Anterior cingulate cortex (tissue), 58 donors: ENCODE data around the gene KCND3.

Experiments used
- DNase-seq, 58 donors: peaks; one replicate each; lab custom pipeline; 2025; lab: John Stamatoyannopoulos, UW

Gene KCND3

DNA sequence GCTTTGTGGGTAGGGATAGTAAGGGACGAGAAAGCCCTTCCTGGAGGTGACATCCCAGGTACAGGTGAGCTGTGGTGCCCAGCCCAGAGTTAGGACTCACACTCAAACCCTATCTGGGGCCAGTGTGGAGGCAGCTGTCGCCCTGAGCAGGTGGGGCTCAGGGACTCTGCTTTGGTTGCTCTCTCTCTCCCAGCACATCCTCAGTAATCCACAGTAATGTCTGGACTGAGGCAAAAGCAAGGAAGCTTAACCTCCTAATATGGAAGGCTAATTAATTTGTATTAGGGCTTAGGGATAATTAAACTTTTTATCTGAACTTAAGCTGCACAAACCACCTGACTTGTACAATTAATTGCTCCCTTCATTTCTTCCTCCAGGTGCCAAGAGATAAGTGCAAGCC lies 195.5 kb downstream of the KCND3 start:
- DNase-seq = no peak

DNA sequence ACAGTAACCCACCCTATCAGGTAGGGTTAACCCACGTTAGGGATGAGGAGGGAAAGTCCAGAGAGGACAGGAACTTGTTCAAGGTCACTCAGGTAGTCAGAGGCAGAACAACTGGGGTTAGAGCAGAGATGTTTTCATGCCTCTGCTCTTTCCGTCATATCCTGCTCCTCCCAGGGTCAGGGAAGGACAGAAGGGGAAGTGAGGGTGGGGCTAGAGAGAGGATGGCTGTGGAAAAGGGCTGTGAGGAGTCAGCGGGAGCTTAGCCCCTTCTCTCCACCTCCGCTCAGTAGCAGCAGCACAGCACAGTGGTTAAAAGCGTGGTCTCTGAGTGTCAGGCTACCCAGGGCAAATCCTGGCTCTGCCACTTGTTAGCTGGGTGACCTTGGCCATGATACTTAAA lies 197.2 kb downstream of the KCND3 start:
- no peak for DNase-seq

DNA sequence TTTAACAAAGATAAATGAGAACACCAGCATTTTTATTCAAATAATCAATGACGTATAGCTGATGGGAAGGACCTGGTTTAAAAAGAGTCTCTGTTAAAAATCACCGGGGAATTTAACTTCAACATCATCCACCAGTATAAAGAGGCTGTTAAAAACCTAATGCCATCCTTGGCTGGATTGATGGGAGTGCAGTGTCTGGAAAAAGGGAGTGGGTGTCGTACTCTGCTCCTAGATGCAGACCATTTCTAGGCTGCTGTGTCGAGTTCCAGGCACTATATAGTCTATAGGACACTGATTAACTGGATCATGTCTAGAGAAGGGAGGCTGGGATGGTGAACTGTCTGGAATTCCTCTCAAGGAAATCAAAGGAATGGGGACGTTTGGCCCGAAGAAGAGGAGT lies 197.7 kb downstream of the KCND3 start:
- no peak for DNase-seq

DNA sequence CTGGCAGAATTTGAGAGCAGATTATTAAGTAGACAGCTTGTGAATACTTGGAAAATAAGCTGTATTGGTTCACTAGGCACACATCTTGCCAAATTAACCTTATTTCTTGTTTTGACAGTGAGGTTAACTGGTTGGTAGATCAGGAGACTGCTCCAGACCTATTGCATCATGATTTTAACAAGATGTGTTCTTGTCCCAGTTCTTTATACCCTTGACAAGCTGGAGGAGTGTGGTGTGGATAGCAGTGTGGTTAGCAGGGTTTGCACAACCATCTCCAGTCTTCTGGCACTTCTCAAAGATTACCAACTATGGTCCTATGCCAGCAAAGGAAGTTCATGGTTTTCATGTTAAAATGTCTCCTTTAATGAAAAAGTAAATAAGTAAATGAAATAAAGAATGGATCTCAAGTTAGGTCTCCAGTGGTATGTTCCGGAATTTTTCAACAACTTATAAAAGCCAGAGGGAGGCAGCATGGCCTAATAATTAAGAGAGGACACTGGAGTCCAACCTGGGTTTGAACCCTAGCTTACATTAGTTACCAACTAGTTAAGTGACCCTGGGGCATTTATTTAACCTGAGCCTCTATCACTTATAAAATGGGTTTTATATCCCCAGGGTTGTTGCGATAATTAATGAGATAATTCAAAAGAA lies 199.7 kb downstream of the KCND3 start:
- DNase-seq = no peak

DNA sequence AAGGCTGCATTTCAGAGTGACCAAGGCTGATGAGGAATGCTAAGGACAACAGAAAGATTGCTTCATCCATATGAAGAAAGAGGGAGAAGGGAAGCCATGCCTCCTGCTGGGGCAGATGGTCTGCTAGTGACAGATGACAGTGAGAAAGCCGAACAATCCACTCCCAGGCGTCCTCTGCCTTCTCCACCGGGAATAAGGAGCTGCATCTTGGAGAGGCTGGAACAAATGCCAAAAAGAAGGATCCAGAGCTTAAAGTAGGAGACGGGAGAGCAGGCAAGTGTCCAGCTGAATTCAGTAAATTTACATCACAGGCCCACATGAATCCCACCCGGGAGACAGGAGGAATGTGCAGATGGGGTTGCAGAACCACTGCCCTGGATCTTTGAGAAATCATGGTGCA lies 200.3 kb downstream of the KCND3 start:
- DNase-seq = peak in 16 of 58 donors; percentile 2 to 36 (median 16)

DNA sequence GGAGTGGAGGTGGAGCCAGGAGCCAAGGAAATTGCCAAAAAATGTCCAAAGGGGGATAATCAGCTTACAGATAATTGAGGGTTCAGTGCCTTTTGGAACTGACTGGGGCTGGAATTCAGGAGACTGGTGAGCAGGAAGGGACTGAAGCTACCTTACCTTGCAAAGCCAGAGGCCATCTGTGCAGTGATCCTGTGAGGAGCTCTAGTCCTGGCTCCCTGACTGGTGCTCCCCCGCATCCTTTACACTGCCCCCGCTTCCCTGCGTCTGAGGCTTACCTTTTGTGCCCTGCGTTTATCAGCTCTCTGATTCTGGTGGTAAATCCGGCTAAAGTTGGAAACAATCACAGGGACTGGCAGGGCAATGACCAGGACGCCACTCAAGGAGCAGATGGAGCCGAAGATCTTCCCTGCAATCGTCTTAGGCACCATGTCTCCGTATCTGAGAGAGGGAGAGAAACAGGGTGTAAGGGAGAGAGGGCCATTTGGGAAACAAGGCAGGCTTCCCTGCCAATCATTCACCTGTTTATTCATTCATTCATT lies 202.7 kb downstream of the KCND3 start:
- DNase-seq = no peak

DNA sequence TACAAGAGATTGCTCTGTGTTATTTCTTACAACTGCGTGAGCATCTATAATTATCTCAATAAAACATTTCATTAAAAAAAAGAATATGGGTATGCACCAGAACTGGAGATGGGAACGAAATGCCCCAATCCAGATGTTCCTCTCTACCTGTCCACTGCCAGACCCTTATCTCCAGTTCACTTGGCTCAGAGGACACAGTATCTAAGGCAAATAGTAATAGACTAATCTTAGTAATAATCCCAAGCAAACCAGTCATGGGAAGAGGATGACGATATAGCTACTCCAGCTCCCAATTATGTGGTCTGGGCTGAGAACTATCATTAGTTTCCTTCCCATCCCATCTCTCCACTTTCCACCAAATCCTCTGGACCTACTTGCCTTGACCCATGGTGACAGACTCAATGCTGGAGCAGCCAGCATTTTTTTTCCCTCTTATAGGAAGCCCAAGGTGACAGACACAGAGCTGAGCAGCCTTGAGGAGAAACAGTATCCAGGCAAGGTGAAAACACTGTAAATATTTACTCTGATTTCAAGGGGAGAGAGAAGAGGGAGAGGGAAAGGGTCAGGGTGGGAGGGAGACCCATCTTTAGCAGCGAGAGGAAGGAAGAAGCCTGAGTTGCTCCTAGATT lies 205.1 kb downstream of the KCND3 start:
- no peak for DNase-seq

DNA sequence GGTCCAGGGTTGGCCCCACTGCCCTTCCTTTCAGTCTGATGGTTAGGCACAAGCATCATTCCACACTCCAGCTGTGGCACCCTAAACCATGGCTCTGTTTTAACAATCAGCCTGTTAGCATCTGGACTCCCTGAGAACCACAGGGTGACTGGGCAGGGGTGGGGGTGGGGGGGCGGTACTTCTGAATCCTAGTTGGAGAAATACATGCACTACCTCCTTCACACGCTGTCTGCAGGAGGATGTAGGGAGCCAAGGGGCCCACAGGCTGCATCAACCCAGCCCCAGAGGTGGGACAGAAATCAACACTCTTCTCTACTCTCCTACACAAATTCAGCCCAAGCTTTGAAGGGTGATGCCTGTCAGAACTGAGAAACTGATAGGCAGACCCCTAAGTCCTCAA lies 209.9 kb downstream of the KCND3 start:
- DNase-seq = no peak

DNA sequence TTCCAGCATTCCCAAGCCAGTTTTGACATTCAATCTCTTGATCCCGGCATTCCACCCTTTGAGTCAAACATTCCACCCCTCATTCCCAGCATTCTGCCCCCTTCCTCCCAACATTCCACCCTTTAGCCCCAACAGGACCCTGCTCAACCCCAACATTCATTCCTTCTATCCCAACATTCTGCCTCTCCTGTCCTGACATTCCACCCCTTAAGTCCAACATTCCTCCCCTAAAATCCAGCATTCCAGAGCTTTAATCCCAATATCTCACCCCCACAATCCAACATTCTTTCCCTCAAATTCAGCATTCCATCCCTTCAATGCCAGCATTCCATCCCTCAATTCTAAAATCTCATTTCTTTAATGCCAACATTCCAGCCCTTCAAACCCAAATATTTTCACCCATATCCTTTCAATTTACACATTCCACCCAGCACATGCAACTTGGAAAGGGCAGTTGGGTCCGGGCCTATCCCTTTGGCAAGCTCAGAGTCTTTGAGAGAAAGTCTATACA lies 210.9 kb downstream of the KCND3 start:
- DNase-seq = no peak

DNA sequence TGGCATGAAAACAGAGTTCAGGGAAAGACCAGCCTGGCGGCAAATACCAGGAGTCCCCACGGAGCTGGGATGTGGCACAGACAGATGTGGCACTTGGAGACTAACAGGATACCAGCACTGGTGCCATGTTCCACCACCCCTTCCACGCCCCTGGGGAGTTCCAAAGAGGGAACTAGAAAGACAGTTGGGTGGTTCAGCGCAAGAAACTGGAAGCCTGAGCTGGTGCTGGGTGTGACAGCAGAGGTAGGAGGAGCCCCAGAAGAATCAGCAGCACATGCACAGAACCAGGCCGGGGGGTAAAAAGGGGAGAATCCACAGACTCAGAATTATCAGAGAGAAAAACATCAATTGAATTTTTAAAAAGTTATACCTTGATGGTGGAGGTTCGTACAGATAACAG lies 211.4 kb downstream of the KCND3 start:
- DNase-seq = no peak

DNA sequence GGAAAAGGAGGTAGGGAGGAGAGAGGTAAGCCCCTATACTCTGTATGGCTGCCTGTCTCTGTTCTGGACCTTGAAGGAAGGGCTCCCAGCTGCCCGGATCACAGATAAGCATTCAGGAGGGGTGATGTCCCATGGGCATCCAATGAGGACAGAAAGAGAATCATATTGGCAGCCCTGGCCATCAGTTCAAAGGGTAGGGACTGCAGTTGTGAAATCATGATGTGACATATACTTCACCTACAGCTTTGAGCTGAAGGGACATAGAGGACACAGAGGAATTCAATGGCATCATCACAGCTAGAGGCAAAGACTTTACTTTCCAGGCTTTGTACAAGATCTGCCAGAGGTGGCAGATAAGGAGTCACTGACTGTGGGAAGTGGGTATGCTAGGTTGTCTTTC lies 212.2 kb downstream of the KCND3 start:
- DNase-seq = no peak

DNA sequence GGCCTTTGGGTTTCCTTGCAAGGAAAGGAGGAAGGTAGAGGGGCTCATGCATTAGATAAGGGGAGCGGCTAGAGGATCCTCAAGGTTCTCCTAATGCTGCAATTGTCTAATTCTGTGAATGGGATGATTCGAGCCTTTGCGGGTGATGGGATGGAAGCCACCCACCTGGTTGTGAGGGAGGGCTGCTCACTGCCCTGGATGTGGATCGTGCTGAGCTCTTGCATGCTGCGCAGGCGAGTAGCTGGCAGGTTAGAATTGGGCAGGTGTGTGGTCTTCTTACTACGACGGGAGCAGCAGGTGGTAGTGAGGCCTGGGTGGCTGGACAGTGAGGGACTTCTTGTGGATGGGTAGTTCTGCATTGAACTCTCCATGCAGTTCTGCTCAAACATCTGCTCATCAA lies 212.6 kb downstream of the KCND3 start:
- DNase-seq = no peak

DNA sequence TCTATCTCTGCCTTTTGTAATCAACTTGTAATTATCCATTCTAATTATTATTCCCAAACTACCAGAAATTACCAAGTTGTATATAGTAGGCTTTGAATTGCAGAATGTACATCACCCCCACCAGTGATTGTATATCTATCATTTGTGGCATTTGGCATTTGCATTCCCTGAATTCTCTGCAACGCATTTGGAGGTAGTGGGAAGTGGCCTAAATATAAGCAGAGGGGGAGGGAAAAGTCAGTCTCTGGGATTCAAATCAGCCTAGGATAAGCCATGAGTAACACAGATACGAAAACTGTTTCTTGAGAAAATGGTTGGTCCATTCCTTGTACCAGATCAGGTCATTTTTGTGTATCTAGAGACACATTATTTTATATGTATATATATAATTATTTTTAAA lies 213.1 kb downstream of the KCND3 start:
- no peak for DNase-seq

DNA sequence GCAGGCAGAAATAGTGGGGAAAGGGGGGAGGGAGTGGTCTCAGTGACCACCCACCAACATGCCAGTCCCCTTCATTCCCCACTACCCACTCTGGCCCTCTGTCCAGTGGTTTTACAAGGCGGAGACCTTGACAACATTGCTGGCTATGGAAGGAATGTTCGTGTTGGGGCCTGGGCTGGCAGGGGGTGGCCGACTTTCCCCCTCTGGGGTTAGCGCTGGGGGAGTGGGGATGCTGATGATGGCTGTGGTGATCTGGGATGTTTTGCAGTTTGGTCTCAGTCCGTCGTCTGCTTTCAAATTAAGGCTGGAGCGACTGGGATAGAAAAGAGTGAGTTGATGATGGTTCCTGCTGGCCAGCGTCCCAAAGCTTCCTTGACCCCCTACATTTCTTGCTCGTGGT lies 213.5 kb downstream of the KCND3 start:
- DNase-seq = no peak

DNA sequence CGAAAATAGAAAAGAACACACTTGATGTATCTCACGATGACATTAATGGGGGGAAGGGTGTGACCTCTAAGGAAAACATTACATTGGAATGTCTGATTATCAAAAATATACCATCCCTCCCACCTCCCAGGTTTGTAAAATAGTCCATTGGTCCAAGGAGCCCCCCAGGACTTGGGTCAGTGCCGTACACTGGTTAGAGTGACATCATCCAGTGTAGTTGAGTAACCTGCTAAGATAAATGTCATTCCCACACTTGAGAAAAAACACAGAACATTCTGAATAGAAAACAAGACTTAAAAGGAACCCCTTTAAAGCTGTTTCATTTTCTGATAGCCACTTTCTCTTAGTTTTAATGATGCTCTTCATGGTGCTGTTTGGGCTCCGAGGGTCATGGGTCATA lies 218.6 kb downstream of the KCND3 start:
- DNase-seq = no peak

DNA sequence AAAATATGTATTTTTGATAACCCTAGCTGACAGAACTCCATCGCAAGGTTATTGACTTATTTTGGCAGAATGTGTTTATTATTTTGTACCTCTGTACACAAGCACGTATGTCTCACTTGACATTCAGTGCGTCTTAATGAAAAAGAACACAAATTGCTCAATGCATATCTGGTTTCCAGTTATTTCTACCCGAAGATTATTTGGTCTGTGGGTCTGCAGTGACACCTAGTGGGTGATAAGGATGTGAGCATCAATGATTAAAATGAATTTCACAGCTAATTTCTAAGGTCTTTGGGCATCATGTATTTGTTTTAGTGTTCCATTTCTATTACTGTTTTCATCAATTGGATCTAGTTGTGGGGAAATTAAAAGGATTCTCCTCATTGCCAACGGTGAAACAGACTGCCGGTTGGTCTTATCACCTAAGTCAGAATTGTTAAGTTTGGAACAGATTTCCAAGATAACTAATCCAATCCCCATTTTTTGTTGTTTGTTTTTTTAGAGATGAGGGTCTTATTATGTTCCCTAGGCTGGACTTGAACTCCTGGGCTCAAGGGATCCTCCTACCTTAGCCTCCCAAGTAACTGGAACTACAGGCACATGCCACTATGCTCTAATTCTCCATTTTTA lies 219.8 kb downstream of the KCND3 start:
- peak in 9 of 58 donors; percentile 6 to 57 (median 16) for DNase-seq

DNA sequence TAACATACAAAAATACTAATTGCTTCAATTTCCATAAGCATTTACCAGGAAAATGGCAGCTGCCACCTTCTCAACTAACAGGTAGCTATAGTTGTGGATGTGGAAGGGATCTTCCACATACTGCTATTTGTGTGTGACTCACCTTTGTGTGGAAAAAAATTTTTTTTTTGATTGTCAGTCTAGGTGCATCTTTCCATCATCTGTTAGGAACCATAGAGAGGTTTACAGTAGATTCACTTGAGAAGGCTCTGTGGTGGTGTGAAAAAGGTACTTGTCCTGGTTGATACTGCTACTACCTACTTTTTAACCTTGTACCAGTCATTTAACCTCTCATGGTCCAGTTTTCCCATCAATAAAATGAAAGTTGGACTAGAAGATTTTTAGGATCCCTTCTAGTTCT lies 220.8 kb downstream of the KCND3 start:
- DNase-seq = no peak

DNA sequence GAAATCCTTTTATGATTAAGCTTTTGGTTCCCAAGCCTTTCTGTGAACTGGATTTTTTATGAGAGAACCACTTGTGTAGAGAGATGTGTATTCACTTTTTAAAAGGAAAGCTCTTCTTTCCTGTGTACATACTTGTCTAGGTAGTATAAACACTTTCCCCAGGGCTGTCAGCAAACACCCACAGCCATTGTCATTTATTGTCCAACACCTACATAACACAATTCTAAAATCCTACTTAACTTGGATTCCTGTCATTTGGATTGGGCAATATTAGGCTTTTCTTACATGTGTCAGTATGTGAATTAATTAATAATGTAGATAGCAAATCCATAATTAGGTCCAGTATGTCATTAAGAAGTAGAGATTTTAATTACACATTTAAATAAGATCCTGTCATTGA lies 221.4 kb downstream of the KCND3 start:
- no peak for DNase-seq

DNA sequence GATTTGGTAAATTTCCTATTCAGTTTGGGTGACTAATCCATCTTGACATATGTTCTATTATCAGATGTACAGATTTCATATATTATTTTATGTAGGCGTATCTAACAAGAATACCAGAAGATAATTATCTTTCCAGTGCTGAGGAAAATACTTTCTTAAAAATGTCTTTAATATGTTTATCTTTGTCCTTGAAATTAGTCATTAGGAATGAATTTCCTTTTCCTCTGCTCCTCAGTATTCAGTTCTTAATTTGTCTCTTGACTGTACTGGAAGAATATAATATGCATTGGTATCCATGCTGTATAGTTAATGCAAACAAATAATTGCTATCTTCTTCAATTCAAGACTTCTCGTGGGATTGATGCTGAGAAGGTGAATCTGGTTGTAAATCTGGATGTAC lies 227.1 kb downstream of the KCND3 start:
- DNase-seq = no peak

DNA sequence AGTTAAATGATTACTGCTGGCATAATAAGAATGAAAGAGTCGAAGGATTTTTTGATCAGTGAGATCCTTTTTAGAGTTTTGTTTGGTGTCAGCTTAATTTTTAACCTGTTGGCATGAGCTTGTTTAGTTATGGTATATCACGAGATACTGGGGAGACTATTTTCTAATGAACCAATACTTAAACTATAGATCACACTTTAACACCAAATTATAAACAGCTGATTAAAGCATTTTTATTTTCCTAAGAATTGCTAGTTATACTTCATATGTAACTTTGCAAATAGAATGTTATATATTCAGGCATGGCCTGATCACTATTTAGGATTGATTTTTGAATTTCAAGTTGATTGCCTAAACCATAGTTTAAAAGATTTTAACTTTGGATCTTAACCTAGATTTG lies 227.8 kb downstream of the KCND3 start:
- no peak for DNase-seq

DNA sequence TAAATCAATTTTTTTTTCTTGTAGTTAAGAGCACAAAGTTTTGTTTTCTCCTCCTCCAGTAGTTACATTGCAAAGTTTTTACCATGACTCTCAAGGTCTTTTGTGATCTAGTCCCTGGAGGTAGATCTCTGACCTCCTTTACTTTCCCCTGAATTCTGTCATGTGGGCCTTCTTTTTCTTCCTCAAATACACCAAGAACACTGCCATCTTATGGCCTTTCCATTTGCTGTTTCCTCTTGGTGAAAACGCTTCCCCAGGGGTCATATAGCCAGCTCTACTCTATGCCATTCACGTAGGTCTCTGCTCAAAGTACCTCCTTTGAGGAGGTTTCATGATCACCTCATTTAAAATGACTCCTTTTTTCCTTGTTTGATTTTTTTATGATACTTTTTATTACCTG lies 231.1 kb downstream of the KCND3 start:
- DNase-seq = no peak

DNA sequence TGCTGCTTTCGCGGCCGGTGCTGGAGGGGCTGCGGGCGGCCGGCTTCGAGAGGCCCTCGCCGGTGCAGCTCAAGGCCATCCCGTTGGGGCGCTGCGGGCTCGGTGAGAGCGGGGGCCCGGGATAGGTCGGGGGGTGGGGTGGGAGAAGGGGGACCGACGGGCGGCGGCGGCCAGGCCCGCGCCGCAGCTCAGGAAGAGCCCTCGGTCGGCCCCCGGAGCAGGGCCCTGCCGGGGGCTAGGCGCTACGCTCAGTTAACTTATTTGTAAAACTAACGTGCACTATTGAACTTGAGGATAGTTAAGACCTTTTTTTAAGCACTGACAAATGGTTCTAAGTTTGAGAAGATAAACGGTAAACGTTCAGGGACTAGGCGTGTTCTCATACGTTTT lies 233.3 kb downstream of the KCND3 start:
- no peak for DNase-seq
